Adipocyte (in vitro differentiated cells): ENCODE data around the gene OXSR1.
"Not testable (repeated sequence)": the region's sequence is repeated elsewhere in the genome, so short reads cannot be mapped to it uniquely, and the experiment has no call there.

Experiments used
- DNase-seq: peaks from one replicate; pipeline ENCODE4 v3.0.0-alpha.2; 2015; ENCODE audit warnings: low read depth
- H3K27me3 ChIP-seq: replicated peaks from 2 replicates; pipeline ENCODE4 v1.7.0; 2013; ENCODE audit warnings: mild to moderate bottlenecking, low read length, moderate library complexity; ENCODE audit not compliant: control insufficient read depth, insufficient read depth
- H3K36me3 ChIP-seq: 2 replicates; pipeline ENCODE4 v1.7.0; 2013; ENCODE audit warnings: low read length, mild to moderate bottlenecking, moderate library complexity; ENCODE audit not compliant: control insufficient read depth, insufficient read depth, severe bottlenecking
- H3K4me1 ChIP-seq: 2 replicates; pipeline ENCODE4 v1.7.0; 2013; ENCODE audit warnings: mild to moderate bottlenecking, low read length, moderate library complexity; ENCODE audit not compliant: control insufficient read depth, insufficient read depth
- H3K4me3 ChIP-seq: 2 replicates; pipeline ENCODE4 v1.7.0; 2013; ENCODE audit warnings: mild to moderate bottlenecking, low read length, moderate library complexity
- H3K9ac ChIP-seq: 2 replicates; pipeline ENCODE4 v1.7.0; 2013; ENCODE audit warnings: mild to moderate bottlenecking, low read length, moderate library complexity
- H3K9me3 ChIP-seq: 2 replicates; pipeline ENCODE4 v1.7.0; 2013; ENCODE audit warnings: mild to moderate bottlenecking, low read length, moderate library complexity; ENCODE audit not compliant: control insufficient read depth

The OXSR1 gene

GRCh38 chr3:38150780-38151528, 14.4 kb upstream of the OXSR1 start:
- H3K4me1 ChIP-seq: peaks cover 14% of the 10 kb centered on the region
- no peak for DNase-seq
- no peaks in the 10 kb centered on the region for H3K27me3 ChIP-seq
- H3K9me3 ChIP-seq: peaks cover 11% of the 10 kb centered on the region
- H3K36me3 ChIP-seq: no peaks in the 10 kb centered on the region
- H3K4me3 ChIP-seq: no peak overlapping the region
- no peak overlapping the region for H3K9ac ChIP-seq

GRCh38 chr3:38151667-38152265, 13.6 kb upstream of the OXSR1 start:
- Histone ChIP-seq H3K9me3 (peaks cover 7% of the 10 kb centered on the region), H3K27me3 (no peaks in the 10 kb centered on the region)
- no peak for DNase-seq

GRCh38 chr3:38152609-38153008, 12.7 kb upstream of the OXSR1 start:
- H3K9me3 ChIP-seq: no peaks in the 10 kb centered on the region
- H3K4me1 ChIP-seq: peaks cover 14% of the 10 kb centered on the region
- no peak overlapping the region for H3K4me3 ChIP-seq
- DNase-seq: no peak
- no peak overlapping the region for H3K9ac ChIP-seq
- no peaks in the 10 kb centered on the region for H3K36me3 ChIP-seq
- no peaks in the 10 kb centered on the region for H3K27me3 ChIP-seq

More at GRCh38 chr3:38151667-38152265, 13.6 kb upstream of the OXSR1 start:
- H3K36me3 ChIP-seq: no peaks in the 10 kb centered on the region
- H3K9ac ChIP-seq: no peak overlapping the region
- H3K4me1 ChIP-seq: peaks cover 14% of the 10 kb centered on the region
- no peak overlapping the region for H3K4me3 ChIP-seq

- no peak overlapping the region for H3K4me3 ChIP-seq
- no peaks in the 10 kb centered on the region for H3K9me3 ChIP-seq
- H3K27me3 ChIP-seq: no peaks in the 10 kb centered on the region
- peaks cover 14% of the 10 kb centered on the region for H3K4me1 ChIP-seq
- no peaks in the 10 kb centered on the region for H3K36me3 ChIP-seq
- no peak for DNase-seq
- no peak overlapping the region for H3K9ac ChIP-seq
Observed at GRCh38 chr3:38153221-38153620, 12.1 kb upstream of the OXSR1 start.

- peak; percentile 79 for DNase-seq
- no peaks in the 10 kb centered on the region for H3K36me3 ChIP-seq
Observed at GRCh38 chr3:38154033-38154494, 11.3 kb upstream of the OXSR1 start.

GRCh38 chr3:38154625-38155255, 10.6 kb upstream of the OXSR1 start:
- H3K4me1 ChIP-seq: peaks cover 14% of the 10 kb centered on the region
- no peak for DNase-seq
- no peaks in the 10 kb centered on the region for H3K9me3 ChIP-seq
- H3K27me3 ChIP-seq: no peaks in the 10 kb centered on the region
- no peak overlapping the region for H3K9ac ChIP-seq
- H3K36me3 ChIP-seq: no peaks in the 10 kb centered on the region
- H3K4me3 ChIP-seq: no peak overlapping the region

More at GRCh38 chr3:38154033-38154494, 11.3 kb upstream of the OXSR1 start:
- H3K4me3 ChIP-seq: no peak overlapping the region
- peaks cover 14% of the 10 kb centered on the region for H3K4me1 ChIP-seq
- H3K9ac ChIP-seq: no peak overlapping the region
- no peaks in the 10 kb centered on the region for H3K27me3 ChIP-seq
- no peaks in the 10 kb centered on the region for H3K9me3 ChIP-seq

GRCh38 chr3:38155825-38156224, 9.5 kb upstream of the OXSR1 start:
- Histone ChIP-seq H3K36me3 (no peaks in the 10 kb centered on the region), H3K9ac (no peak overlapping the region), H3K9me3 (no peaks in the 10 kb centered on the region), H3K4me1 (peaks cover 14% of the 10 kb centered on the region), H3K4me3 (no peak overlapping the region), H3K27me3 (no peaks in the 10 kb centered on the region)
- DNase-seq: no peak

GRCh38 chr3:38157117-38157516, 8.2 kb upstream of the OXSR1 start:
- Histone ChIP-seq H3K27me3 (no peaks in the 10 kb centered on the region), H3K9ac (no peak overlapping the region), H3K36me3 (no peaks in the 10 kb centered on the region), H3K4me1 (peaks cover 14% of the 10 kb centered on the region), H3K4me3 (no peak overlapping the region), H3K9me3 (no peaks in the 10 kb centered on the region)
- DNase-seq: no peak

- peaks cover 14% of the 10 kb centered on the region for H3K4me1 ChIP-seq
- no peaks in the 10 kb centered on the region for H3K36me3 ChIP-seq
- no peak for DNase-seq
- H3K9me3 ChIP-seq: no peaks in the 10 kb centered on the region
- H3K9ac ChIP-seq: no peak overlapping the region
- no peak overlapping the region for H3K4me3 ChIP-seq
- no peaks in the 10 kb centered on the region for H3K27me3 ChIP-seq
Observed at GRCh38 chr3:38157595-38157994, 7.7 kb upstream of the OXSR1 start.

- Histone ChIP-seq H3K36me3 (no peaks in the 10 kb centered on the region), H3K27me3 (no peaks in the 10 kb centered on the region), H3K9ac (no peak overlapping the region), H3K4me1 (peaks cover 13% of the 10 kb centered on the region), H3K9me3 (no peaks in the 10 kb centered on the region), H3K4me3 (no peak overlapping the region)
- DNase-seq: no peak
Observed at GRCh38 chr3:38158472-38158871, 6.9 kb upstream of the OXSR1 start.

- not testable (repeated sequence) for H3K4me3 ChIP-seq, H3K4me1 ChIP-seq, DNase-seq, H3K9me3 ChIP-seq, H3K27me3 ChIP-seq, H3K9ac ChIP-seq, H3K36me3 ChIP-seq
Observed at GRCh38 chr3:38160704-38161103, 4.6 kb upstream of the OXSR1 start.
